GM23248 (cell line): ENCODE measurements around the gene KIF3B.
"Not testable (repeated sequence)": the region's sequence is repeated elsewhere in the genome, so short reads cannot be mapped to it uniquely, and the experiment has no call there.

ENCODE experiments used
- EZH2 ChIP-seq: fragments of 200-600 bp; sonication (generic); IDR thresholded peaks from 2 replicates; pipeline ENCODE4 v1.6.1; 2018; ENCODE audit warnings: antibody characterized with exemption, mild to moderate bottlenecking; ENCODE audit not compliant: insufficient read depth, poor library complexity, severe bottlenecking
- EZH2phosphoT487 ChIP-seq: fragments of 200-600 bp; sonication (generic); IDR thresholded peaks from 2 replicates; pipeline ENCODE4 v1.6.1; 2018; ENCODE audit warnings: antibody characterized with exemption, moderate library complexity, mild to moderate bottlenecking, low read depth; ENCODE audit not compliant: insufficient read depth

DNA sequence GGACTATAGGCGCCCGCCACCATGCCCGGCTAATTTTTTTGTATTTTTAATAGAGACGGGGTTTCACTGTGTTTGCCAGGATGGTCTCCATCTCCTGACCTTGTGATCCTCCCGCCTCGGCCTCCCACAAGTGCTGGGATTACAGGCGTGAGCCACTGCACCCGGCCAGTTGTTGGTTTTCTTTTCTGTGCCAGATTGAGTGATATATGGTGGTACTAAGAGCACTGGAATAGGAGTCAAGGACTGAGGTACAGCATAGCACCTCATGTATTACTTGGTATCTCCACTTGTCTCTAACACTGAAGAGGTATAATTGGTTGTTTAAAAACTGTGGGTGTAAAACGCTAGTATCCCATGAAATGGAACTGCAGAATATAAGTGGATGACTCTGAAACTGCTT is 106.0 kb downstream of the KIF3B start:
- not testable (repeated sequence) for TF ChIP-seq EZH2phosphoT487, EZH2
